ENCODE measurements around the gene SNX11. TPM values are rescaled to one million over a fixed set of nuclear protein-coding genes. Genes with fewer than 3 reads are reported as not detected.
"Not testable (repeated sequence)": the region's sequence is repeated elsewhere in the genome, so short reads cannot be mapped to it uniquely, and the experiment has no call there.

The SNX11 gene
- total RNA-seq, 1 experiment from 2014 or later: 40.7 TPM

DNA sequence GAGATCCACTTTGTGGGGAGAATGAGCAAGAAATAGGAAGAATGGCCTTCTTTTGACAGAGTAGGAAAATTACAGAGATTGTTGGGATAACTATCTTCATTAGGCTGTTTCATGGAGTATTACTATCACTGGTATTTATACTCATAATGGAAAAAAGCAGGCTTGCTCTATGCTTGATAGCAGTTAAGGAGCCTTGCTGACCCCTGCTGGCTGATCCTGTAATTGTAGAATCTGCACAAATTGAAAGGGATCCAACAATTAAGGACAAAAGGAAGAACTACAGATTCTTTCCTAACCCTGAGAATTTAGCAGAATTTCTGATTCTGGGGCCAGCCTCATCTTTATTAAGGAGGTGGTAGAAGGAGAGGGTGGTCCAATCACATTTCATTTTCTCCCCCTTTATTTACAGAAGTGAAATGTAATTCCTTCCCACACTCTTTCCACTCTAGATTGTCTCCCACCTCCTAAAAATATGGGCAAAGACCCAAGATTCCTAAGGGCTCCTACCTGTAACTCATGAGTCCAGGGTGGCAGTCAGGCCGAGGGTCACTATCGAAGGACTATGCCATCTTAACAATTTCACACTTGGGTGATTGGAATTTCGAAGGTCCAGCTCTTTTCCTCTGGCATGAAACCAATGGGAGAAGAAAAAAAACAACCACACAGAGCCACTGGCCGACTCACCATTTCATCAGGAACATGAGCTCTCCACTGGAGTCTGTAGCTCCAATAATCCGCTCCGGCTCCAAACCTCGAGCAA lies 33.1 kb upstream of the SNX11 start:
- no peaks in the 10 kb centered on the region for H3K4me1 Mint-ChIP-seq (ENCODE audit: low read depth, unreplicated experiment)
- H3K27ac Mint-ChIP-seq (ENCODE audit: unreplicated experiment): no peak overlapping the region
- peaks cover 94% of the 10 kb centered on the region for H3K36me3 Mint-ChIP-seq (ENCODE audit: insufficient read depth, unreplicated experiment)
- intact Hi-C loops (cut with micrococcal nuclease; ENCODE audit: unreplicated experiment): loop anchor here (1.0 kb wide), 2 partner anchors 26 to 48 kb away; partner anchors contain the start of gene NFE2L1
- peak; percentile 89 to 92 for DNase-seq
- POLR2A ChIA-PET: interaction anchor here (0.6 to 1.9 kb wide), 4 partner anchors 26 to 397 kb away, joined by 3 to 13 read pairs (median 4); no protein-coding TSS in a partner anchor
- Histone ChIP-seq H3K36me3 (ENCODE audit: control insufficient read depth, insufficient read depth, low read length) (peaks cover 7% of the 10 kb centered on the region), H3K27me3 (replicated peaks; ENCODE audit: control insufficient read depth, insufficient read depth, low read length) (no peaks in the 10 kb centered on the region), H3K9me3 (no peaks in the 10 kb centered on the region), H3K4me1 (no peaks in the 10 kb centered on the region), H3K4me3 (ENCODE audit: low read depth, low read length) (no peak overlapping the region)
- TF ChIP-seq, protein P1, sequence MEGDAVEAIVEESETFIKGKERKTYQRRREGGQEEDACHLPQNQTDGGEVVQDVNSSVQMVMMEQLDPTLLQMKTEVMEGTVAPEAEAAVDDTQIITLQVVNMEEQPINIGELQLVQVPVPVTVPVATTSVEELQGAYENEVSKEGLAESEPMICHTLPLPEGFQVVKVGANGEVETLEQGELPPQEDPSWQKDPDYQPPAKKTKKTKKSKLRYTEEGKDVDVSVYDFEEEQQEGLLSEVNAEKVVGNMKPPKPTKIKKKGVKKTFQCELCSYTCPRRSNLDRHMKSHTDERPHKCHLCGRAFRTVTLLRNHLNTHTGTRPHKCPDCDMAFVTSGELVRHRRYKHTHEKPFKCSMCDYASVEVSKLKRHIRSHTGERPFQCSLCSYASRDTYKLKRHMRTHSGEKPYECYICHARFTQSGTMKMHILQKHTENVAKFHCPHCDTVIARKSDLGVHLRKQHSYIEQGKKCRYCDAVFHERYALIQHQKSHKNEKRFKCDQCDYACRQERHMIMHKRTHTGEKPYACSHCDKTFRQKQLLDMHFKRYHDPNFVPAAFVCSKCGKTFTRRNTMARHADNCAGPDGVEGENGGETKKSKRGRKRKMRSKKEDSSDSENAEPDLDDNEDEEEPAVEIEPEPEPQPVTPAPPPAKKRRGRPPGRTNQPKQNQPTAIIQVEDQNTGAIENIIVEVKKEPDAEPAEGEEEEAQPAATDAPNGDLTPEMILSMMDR (IDR thresholded peaks at IDR 0.05; ENCODE audit: insufficient read depth in 1 of 2, low read depth in 1 of 2, low read length in 1 of 2, severe bottlenecking in 1 of 2, unreplicated experiment in 1 of 2): peak; percentile 97 to 98
- H3K9me3 Mint-ChIP-seq (ENCODE audit: unreplicated experiment): no peaks in the 10 kb centered on the region
- BruUV-seq (replicated peaks): no TSS peak
- H3K4me3 Mint-ChIP-seq (ENCODE audit: unreplicated experiment): no peak overlapping the region
- H3K27me3 Mint-ChIP-seq (ENCODE audit: insufficient read depth, unreplicated experiment): no peaks in the 10 kb centered on the region
- CTCF ChIA-PET: interaction anchor here (0.7 to 14.1 kb wide), 8 partner anchors 10 to 128 kb away, joined by 3 to 225 read pairs (median 4); partner anchors contain the start of gene NFE2L1

DNA sequence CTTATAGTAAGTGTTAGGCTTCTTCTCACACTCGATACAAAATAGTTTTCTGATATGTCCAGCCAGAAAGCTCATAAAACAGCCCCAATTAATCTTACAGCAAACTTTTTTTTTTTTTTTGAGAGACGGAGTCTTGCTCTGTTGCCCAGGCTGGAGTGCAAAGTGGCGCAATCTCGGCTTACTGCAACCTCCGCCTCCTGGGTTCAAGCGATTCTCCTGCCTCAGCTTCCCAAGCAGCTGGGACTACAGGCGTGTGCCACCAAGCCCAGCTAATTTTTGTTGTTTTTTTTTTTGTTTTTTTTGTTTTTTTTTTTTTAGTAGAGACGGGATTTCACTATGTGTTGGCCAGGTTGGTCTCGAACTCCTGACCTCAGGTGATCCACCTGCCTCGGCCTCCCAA lies 30.4 kb upstream of the SNX11 start:
- H3K4me3 Mint-ChIP-seq (ENCODE audit: unreplicated experiment); BruUV-seq (replicated peaks); H3K27me3 Mint-ChIP-seq (ENCODE audit: insufficient read depth, unreplicated experiment); H3K27me3 ChIP-seq (replicated peaks; ENCODE audit: control insufficient read depth, insufficient read depth, low read length); intact Hi-C loops (cut with micrococcal nuclease; ENCODE audit: unreplicated experiment); H3K9me3 Mint-ChIP-seq (ENCODE audit: unreplicated experiment); H3K9me3 ChIP-seq; H3K36me3 ChIP-seq (ENCODE audit: control insufficient read depth, insufficient read depth, low read length); H3K4me1 Mint-ChIP-seq (ENCODE audit: low read depth, unreplicated experiment); H3K4me1 ChIP-seq; DNase-seq; H3K4me3 ChIP-seq (ENCODE audit: low read depth, low read length): not testable (repeated sequence)
- peaks cover 91% of the 10 kb centered on the region for H3K36me3 Mint-ChIP-seq (ENCODE audit: insufficient read depth, unreplicated experiment)
- CTCF ChIA-PET: interaction anchor here (0.6 to 14.1 kb wide), 6 partner anchors 9 to 112 kb away, joined by 3 to 225 read pairs (median 5); no protein-coding TSS in a partner anchor
- POLR2A ChIA-PET: interaction anchor here (0.6 to 0.7 kb wide), 2 partner anchors 29 to 259 kb away, joined by 3 to 6 read pairs; partner anchors contain the start of gene NFE2L1
- H3K27ac Mint-ChIP-seq (ENCODE audit: unreplicated experiment): peak overlapping the region; percentile 14

DNA sequence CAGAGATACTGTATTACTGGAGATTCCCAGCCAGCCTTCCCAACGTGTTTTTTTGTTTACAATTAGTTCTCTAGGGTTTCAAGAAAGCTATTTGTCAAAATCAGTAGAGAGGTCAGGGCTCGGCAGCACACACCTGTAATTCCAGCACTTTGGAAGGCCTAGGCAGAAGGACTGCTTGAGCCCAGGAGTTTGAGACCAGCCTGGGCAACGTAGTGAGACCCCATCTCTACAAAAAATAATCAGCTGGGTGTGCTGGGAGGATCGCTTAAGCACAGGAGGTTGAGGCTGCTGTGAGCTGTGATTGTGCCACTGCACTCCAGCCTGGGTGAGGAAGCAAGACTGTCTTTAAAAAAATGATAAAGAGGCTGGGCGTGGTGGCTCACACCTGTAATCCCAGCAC lies 25.7 kb upstream of the SNX11 start:
- no peaks in the 10 kb centered on the region for H3K36me3 ChIP-seq (ENCODE audit: control insufficient read depth, insufficient read depth, low read length)
- DNase-seq: no peak
- POLR2A ChIA-PET: interaction anchor here (1.0 to 1.3 kb wide), 2 partner anchors 26 to 52 kb away, joined by 4 read pairs; partner anchors contain the start of gene SNX11
- no peaks in the 10 kb centered on the region for H3K9me3 Mint-ChIP-seq (ENCODE audit: unreplicated experiment)
- H3K4me3 ChIP-seq (ENCODE audit: low read depth, low read length): no peak overlapping the region
- no TSS peak for BruUV-seq (replicated peaks)
- H3K27ac Mint-ChIP-seq (ENCODE audit: unreplicated experiment): no peak overlapping the region
- CTCF ChIA-PET: interaction anchor here (0.6 to 4.8 kb wide), 10 partner anchors 10 to 89 kb away, joined by 3 to 45 read pairs (median 8); partner anchors contain the start of genes CBX1, NFE2L1 and SNX11
- no peaks in the 10 kb centered on the region for H3K27me3 Mint-ChIP-seq (ENCODE audit: insufficient read depth, unreplicated experiment)
- no peaks in the 10 kb centered on the region for H3K4me1 Mint-ChIP-seq (ENCODE audit: low read depth, unreplicated experiment)
- H3K27me3 ChIP-seq (replicated peaks; ENCODE audit: control insufficient read depth, insufficient read depth, low read length): no peaks in the 10 kb centered on the region
- H3K4me1 ChIP-seq: peaks cover 7% of the 10 kb centered on the region; the same call in 1 of the 2 replicates
- intact Hi-C loops (cut with micrococcal nuclease; ENCODE audit: unreplicated experiment): no loop called here
- no peaks in the 10 kb centered on the region for H3K9me3 ChIP-seq
- TF ChIP-seq, protein P1 (IDR thresholded peaks at IDR 0.05; ENCODE audit: insufficient read depth in 1 of 2, low read depth in 1 of 2, low read length in 1 of 2, severe bottlenecking in 1 of 2, unreplicated experiment in 1 of 2): no peak
- H3K4me3 Mint-ChIP-seq (ENCODE audit: unreplicated experiment): no peak overlapping the region
- peaks cover 61% of the 10 kb centered on the region for H3K36me3 Mint-ChIP-seq (ENCODE audit: insufficient read depth, unreplicated experiment)
